NCI-H2081 treated with DMSO at 0.1 percent for 48 hours (cell line): Measurements from ENCODE around the gene MED28.
"Not testable (repeated sequence)": the region's sequence is repeated elsewhere in the genome, so short reads cannot be mapped to it uniquely, and the experiment has no call there.

ENCODE experiments used
- DNase-seq: peaks from one replicate; lab custom pipeline; 2025; lab: John Stamatoyannopoulos, UW

MED28 gene, protein sequence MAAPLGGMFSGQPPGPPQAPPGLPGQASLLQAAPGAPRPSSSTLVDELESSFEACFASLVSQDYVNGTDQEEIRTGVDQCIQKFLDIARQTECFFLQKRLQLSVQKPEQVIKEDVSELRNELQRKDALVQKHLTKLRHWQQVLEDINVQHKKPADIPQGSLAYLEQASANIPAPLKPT

GRCh38 chr4:17614416-17615299, at the start of gene MED28:
Gene MED28 (plus strand): TSS chr4:17614641. CDS start chr4:17614655, 14 bp downstream.
- peak; percentile 84 for DNase-seq

DNA sequence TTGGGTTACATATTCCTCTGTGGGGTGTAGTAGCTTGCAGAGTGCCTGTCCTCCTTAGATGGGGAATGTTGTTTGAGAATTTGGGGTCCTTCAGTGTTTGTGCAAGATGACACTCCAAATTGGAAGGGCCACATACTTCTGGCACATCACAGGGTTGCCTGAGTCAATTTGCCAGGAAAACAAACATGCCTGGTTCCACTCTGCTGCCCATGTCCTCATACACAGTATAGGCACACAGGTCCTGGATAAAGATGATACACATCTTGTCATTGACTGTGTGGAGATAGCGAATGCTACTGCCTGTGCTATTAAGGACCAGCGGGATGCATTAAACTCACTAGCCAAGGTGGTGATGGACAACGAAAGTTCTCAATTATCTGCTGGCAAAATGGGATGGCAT, 48.6 kb upstream of the MED28 start:
- DNase-seq, result no peak

DNA sequence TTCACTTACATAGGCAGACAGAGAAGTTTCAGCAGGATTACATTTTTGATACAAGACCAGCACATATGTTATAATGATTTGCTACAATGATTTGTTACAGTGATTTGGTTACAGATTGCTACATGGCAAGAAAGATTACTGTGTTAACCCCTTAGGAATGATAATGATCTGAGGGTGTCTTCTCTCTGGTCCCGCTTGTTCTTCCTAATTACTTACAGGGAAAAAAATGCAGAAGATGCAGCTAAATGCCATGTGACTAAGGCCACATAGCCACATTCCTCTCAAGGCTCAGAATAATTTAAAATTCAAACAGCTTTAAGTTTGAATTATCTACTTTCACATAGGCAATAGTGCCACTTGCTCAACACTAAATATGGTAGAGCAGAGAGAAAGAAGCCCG, 47.2 kb upstream of the MED28 start:
- no peak for DNase-seq

- DNase-seq, result no peak
These were observed 40.2 kb upstream of the MED28 start for GRCh38 chr4:17574206-17574605.

DNA sequence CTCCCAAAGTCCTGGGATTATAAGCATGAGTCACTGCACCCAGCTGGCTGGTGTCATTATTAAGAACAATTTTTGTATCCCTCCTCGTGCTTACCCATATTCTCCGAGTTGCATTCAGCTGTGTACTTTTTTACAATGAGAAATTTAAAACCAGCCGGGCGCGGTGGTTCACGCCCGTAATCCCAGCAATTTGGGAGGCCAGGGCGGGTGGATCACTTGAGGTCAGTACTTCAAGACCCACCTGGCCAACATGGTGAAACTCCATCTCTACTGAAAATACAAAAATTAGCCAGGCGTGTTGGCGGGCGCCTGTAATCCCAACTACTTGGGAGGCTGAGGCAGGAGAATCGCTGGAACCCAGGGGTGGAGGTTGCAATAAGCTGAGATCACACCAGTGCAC, 39.3 kb upstream of the MED28 start:
- DNase-seq, result not testable (repeated sequence)

DNA sequence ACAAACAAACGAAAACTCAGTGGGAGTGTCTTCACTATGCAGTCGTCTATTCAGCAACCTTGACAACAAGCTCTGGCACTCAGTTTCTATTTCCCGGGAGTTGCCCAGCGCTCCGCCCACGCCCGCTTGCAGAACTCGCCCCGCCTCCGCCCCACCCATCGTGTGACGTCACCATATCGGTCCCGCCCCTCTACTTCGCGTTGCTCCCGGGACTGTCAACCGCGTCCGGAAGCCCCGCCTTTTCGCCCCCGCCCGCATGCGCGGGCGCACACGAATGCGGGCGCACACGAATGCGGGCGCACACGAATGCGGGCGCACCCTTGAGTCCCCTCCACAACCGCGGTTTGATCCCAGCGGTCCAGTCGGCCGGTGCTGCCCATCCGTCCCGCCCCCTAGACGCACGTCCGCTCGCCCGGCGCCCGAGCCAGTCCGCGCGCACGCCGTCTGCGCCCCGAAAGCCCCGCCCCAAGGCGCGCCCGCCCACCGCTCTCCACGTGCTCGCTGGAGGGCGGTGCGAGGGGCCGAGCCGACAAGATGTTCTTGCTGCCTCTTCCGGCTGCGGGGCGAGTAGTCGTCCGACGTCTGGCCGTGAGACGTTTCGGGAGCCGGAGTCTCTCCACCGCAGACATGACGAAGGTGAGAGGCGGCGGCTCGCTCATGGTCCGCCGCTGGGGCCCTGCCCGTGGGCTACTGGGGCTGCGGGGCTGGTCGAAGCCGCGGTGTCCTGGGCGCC, 37.3 kb upstream of the MED28 start, which contains the start of gene LAP3:
TSS of gene LAP3 (plus strand) at position 267 of the 733 bp plus-strand sequence. CDS start at position 535, 268 bp downstream.
- peak; percentile 71 for DNase-seq

- DNase-seq, result no peak
These were observed 36.6 kb upstream of the MED28 start for GRCh38 chr4:17577665-17578481.

DNA sequence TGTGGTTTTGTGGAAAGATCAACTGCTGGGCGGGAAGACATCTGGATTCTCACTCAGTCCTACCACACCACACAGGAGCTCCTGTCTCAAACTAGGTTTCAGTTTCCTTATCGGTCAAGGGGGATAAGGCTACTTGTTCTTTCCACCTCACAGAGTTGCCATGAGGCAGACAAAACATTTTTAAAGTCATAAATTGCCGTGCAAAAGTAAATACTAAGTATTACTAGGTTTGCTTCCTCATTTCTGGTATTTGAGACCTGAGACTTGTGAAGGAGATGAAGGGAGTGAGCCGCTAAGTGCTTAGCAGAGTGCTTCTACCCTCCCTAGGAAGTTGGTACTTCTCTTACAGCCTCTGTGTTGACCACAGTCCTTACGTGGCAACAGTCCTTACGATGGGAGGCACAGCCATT, 36.0 kb upstream of the MED28 start:
- no peak for DNase-seq

GRCh38 chr4:17580969-17581368, 33.5 kb upstream of the MED28 start:
- DNase-seq, result no peak

- DNase-seq, result no peak
These were observed 31.2 kb upstream of the MED28 start for GRCh38 chr4:17583276-17583675.

GRCh38 chr4:17583941-17584340, 30.5 kb upstream of the MED28 start:
- DNase-seq, result no peak

GRCh38 chr4:17584521-17585213, 29.8 kb upstream of the MED28 start:
- DNase-seq, result no peak

GRCh38 chr4:17587094-17587822, 27.2 kb upstream of the MED28 start:
- no peak for DNase-seq

DNA sequence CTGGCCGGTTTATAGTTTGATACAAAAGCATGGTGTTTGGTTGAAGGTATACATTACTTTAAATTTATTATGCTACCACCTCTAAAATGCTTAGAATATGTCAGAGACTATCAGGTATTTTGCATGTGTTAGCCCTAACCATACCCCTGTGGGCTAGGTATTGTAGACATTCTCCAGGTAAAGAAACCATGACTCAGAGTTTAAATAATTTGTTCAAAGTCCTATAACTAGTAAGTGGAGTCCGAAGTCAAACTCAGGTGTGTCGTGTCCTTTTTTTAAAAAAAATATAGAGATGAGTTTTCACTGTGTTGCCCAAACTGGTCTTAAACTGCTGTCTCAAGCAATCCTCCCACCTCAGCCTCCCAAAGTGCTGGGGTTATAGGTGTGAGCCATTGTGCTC, 25.1 kb upstream of the MED28 start:
- no peak for DNase-seq

- DNase-seq, result no peak
These were observed 18.9 kb upstream of the MED28 start for GRCh38 chr4:17595471-17596005.

DNA sequence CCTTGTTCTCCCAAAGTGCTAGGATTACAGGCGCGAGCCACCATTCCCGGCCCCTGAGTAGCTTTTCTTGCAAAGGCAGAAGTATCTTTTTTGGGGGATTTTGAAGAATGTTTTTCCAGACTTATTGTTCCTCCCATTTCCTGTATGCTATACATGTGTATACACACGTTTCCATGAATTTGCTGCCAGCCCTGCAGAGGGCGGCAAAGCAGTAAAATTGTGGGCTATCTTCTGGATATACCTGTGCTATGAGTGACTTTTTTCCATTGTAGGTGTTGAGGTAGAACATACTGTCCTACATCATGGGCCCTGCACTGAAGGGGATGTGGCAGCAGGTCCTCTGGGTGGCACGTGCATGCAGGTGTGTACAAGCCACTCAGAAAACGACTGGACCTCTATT, 16.9 kb upstream of the MED28 start:
- no peak for DNase-seq

DNA sequence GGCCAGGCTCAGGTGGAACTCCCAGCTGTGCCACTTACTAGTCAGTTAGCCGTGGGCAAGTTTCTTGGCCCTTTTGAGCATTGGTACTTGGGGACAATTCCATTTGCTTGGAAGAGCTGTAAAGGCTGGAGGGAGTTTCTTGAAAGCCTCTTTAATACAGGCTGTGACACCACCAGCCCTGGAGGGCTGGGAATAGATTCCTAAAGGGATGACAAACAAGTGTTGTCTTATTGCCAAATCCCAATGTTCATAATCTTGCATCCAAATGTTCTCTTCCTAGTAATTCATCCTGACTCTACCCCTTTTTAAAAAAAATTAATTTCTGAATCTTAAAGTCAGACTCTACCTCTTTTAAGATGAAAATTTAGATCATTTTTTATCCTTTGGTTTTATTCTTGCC, 14.6 kb upstream of the MED28 start:
- DNase-seq, result no peak

DNA sequence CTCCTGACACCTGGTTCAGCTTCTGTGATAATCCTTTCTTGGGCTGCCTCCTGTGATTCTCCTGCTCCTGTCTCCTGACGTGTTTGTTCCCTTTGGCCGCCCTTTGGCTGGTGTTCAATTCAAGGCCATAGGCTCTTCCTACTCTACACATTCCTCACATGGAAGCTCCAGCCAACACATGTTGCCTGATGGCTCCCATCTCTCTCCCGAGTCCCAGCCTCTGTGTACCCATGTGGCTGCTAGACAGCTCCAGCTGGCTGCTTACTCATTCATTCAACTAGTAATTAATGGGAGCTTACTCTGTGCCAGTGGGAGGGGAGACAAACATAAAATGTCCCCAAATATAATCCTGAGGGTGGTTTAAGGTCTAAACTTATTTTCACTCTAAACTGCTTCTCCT, 9.2 kb upstream of the MED28 start:
- no peak for DNase-seq

GRCh38 chr4:17613761-17614415, 553 bp upstream of the MED28 start:
- DNase-seq, result no peak

- DNase-seq, result no peak
These were observed 1.8 kb downstream of the MED28 start for GRCh38 chr4:17616283-17616682.
